HG03039 (cell line): ENCODE data around the gene AKNAD1.
"Not testable (repeated sequence)": the region's sequence is repeated elsewhere in the genome, so short reads cannot be mapped to it uniquely, and the experiment has no call there.

Source experiments
- ATAC-seq: cut with Tn5 transposase; IDR thresholded peaks from one replicate; pipeline ENCODE4 v1.9.1; 2021; ENCODE audit warnings: mild to moderate bottlenecking, moderate library complexity; ENCODE audit not compliant: unreplicated experiment

AKNAD1 gene

DNA sequence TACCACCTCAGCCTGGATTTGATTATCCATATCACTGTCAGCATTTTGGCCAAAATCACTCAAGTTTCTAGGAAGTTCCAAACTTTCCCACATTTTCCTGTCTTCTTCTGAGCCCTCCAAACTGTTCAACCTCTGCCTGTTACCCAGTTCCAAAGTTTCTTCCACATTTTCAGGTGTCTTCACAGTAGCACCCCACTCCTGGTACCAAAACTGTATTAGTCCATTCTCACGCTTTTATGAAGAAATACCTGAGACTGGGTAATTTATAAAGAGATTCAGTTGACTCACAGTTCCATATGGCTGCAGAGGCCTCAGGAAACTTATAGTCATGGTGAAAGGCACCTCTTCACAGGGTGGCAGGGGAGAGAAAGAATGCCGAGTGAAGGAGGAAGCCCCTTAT, 71.0 kb downstream of the AKNAD1 start:
- no peak for ATAC-seq

DNA sequence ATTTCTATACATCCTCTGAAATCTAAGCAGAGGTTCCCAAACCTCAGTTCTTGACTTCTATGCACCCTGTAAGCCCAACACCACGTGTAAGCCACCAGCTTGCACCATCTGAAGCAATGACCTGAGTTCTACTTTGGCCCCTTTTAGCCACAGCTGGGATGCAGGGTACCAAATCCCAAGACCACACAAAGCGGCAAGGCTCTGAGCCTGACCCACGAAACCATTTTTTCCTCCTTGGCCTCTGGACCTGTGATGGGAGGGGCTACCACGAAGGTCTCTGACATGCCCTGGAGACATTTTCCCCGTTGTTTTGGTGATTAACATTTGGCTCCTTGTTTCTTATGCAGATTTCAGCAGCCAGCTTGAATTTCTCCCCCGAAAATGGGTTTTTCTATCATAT, 71.6 kb downstream of the AKNAD1 start:
- no peak for ATAC-seq

DNA sequence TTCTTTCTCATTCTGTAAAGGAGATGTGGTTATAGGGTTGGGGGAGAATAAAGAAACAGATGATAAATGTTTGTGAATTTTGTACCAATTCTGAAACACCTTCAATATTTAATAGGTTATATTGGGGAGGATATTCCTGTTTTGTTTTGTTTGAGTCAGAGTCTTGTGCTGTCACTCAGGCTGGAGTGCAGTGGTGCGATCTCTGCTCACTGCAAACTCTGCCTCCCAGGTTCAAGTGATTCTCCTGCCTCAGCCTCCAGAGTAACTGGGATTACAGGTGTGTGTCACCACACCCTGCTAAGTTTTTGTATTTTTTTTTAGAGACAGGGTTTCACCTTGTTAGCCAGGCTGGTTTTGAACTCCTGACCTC, 75.3 kb downstream of the AKNAD1 start:
- ATAC-seq: not testable (repeated sequence)

DNA sequence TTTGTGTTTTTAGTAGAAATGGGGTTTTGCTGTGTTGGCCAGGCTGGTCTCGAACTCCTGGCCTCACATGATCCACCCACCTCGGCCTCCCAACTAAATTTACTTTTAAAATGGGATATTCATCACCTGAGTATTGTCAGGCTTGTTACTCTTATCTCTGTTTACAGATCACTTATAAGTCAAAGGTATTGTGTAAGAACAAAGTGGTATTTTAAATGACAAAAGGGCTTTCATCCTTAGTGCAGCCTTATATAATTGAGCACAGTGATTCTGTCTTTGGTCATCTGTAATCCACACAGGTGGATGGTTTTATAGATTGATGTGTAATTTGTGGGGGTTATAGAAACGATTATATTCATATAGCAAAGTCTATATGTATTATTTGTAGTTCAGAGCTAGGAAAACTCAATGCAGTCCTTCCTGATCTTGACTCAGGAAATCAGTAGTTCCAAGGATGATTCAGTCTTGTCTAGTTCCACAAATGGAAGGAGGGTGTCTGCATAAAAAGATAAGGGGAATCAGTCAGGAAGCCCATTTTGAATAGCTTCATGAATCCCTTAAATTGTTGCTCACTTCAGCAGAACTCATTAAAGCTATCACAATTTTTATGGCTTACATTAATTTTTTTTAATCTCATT, 75.8 kb downstream of the AKNAD1 start:
- ATAC-seq: no peak

DNA sequence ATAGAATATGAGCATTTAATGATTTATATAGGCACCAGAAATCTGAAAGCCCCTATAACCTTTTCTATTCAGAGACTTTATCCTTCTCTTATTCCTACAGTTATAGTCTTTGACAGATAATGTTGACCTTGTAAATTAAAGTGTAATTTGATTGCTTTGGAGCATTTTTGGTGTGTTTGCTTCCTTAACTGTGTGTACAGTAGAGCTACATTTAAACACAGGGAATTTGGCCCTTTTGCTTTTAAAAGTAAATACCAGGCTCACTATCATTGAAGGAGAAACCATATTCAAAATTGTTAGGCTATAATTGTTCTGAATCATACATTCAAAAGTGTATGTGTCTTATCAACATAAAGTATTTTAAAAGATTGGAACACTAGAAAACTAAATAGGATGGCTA, 77.4 kb downstream of the AKNAD1 start:
- no peak for ATAC-seq

DNA sequence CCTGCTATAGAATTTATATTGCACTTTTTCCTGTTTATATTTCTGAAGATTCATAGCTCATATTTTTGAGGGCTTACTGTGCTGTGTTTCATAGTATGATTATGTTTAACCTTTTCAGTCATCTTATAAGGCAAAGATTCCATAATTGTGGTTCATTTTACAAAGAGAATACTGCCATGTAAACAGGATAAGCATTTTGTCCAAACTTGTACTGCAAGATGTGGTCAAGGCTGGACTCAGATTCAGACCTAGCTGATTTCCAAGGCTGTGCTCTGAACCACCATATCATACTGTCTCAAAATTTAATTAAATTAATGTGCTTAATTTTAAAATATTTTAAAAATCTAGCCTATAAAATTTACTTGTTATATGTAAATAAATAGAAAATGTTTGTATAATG, 79.1 kb downstream of the AKNAD1 start:
- no peak for ATAC-seq

DNA sequence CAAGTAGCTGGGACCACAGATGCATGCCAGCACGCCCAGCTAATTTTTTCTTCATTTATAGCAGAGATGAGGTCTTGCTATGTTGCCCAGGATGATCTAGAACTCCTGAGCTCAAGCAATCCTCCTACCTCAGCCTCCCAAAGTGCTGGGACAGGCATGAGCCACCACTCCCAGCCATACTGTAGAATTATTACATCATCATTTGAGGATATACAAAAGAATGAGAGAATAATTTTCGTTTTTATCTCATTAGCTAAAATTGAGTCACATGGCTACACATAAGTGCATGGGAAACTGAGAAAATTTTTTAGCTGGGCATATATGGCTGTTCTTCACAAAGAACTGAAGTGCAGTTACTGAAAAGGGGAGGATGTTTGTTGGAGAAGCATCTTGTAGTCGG, 89.2 kb downstream of the AKNAD1 start:
- ATAC-seq: no peak

DNA sequence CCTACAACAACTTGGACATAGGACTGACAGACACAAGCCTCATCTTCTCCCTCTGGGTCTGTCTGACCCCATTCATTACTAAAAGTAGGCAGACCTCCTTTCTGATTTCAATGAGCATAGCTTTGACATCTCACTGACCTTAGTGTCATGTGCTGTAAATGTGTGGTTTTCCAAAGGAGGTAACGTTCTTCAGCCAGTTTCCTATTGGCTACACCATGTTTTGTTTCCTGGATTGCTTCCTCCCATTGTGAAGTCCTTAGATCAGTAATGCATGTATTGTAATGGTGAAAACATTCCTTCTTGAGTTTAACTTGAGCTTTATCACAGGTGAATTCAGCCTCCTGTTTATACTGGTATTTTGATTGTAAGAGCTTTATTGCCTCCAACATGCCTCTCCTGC, 89.8 kb downstream of the AKNAD1 start:
- no peak for ATAC-seq
